ENCODE data around the gene DNAJC4. TPM values are rescaled to one million over a fixed set of nuclear protein-coding genes. Genes with fewer than 3 reads are reported as not detected.

The DNAJC4 gene
- total and polyA plus RNA-seq, 9 of the 15 experiments (the other 6 are each of a cell fraction or from before 2014, with no cell fraction given), result 4.0 to 32.6 (median 19.9) TPM

DNA sequence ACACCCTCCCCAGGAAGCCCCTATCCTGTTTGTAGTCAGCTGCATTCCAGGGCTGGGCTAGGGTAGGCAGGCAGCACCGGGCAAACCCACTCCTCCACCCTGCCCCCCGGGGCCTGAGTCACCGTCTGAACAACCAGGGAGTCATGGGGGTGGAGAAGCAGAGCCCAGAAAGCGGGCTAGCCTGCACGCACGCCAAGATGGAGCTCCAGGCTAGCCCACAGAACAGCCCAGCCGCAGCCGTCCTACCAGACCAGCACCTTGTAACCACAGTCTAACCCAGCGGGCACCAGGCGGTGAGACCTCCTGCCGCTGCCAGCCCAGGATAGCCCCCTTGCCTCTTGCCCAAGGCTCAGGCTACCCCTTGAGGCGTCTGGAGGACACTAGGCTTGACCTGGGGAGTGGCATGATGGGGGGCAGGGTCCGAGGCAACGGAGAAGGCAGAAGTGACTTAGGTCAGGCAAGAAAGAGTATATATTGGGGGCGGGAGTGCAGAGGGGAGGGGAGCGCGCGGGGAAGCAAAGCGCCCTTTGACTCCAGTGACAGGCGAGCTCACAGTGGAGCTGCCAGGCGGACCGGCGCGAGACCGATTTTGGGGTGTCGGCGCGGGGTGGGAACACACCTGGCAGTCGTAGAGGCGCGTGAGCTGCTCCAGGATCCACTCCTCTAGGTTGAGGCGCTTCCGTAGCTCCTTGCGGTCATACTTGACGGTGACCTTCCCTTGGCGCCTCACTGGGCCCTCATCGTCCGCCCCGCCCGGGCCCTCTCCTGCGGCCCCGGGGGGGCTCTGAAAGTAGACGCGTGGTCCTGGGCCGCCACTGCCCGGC is 15.7 kb downstream of the DNAJC4 start (continued):
- TF ChIP-seq, protein P1, sequence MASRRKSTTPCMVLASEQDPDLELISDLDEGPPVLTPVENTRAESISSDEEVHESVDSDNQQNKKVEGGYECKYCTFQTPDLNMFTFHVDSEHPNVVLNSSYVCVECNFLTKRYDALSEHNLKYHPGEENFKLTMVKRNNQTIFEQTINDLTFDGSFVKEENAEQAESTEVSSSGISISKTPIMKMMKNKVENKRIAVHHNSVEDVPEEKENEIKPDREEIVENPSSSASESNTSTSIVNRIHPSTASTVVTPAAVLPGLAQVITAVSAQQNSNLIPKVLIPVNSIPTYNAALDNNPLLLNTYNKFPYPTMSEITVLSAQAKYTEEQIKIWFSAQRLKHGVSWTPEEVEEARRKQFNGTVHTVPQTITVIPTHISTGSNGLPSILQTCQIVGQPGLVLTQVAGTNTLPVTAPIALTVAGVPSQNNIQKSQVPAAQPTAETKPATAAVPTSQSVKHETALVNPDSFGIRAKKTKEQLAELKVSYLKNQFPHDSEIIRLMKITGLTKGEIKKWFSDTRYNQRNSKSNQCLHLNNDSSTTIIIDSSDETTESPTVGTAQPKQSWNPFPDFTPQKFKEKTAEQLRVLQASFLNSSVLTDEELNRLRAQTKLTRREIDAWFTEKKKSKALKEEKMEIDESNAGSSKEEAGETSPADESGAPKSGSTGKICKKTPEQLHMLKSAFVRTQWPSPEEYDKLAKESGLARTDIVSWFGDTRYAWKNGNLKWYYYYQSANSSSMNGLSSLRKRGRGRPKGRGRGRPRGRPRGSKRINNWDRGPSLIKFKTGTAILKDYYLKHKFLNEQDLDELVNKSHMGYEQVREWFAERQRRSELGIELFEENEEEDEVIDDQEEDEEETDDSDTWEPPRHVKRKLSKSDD (conservative IDR thresholded peaks at IDR 0.05; ENCODE audit: low read length), result no peak
- TF ChIP-seq SMC3 (conservative IDR thresholded peaks at IDR 0.05; ENCODE audit: insufficient read depth, low read depth, low read length), result no peak
- TF ChIP-seq PHF8 (IDR thresholded peaks at IDR 0.05; ENCODE audit: borderline replicate concordance, low read length), result peak; percentile 19; the same call in 1 of the 2 replicates
- TF ChIP-seq MAZ (CRISPR knock-in tag; conservative IDR thresholded peaks at IDR 0.05 in 1 of 2, IDR thresholded peaks at IDR 0.05 in 1 of 2), result peak in 1 of 2 experiments; percentile 65; a peak in 3 of 4 replicates
- TF ChIP-seq TEAD2 (tag; IDR thresholded peaks at IDR 0.05), result no peak
- TF ChIP-seq, protein P2, sequence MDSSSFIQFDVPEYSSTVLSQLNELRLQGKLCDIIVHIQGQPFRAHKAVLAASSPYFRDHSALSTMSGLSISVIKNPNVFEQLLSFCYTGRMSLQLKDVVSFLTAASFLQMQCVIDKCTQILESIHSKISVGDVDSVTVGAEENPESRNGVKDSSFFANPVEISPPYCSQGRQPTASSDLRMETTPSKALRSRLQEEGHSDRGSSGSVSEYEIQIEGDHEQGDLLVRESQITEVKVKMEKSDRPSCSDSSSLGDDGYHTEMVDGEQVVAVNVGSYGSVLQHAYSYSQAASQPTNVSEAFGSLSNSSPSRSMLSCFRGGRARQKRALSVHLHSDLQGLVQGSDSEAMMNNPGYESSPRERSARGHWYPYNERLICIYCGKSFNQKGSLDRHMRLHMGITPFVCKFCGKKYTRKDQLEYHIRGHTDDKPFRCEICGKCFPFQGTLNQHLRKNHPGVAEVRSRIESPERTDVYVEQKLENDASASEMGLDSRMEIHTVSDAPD (CRISPR knock-in tag; IDR thresholded peaks at IDR 0.05), result no peak
- no peak for TF ChIP-seq STAG1 (CRISPR knock-in tag; IDR thresholded peaks at IDR 0.05; ENCODE audit: borderline replicate concordance)
- no peak for TF ChIP-seq NCOA1 (IDR thresholded peaks at IDR 0.05; ENCODE audit: low read depth)
- no peak for TF ChIP-seq TCF7L2 (IDR thresholded peaks at IDR 0.05; ENCODE audit: low read depth, low read length)
- no peak for TF ChIP-seq CBX1 (IDR thresholded peaks at IDR 0.05; ENCODE audit: low read depth)
- 0 out of 2 replicates have a peak, but pooled peaks have one; percentile 7 for TF ChIP-seq HCFC1 (IDR thresholded peaks at IDR 0.05; ENCODE audit: low read depth, low read length)
- TF ChIP-seq, protein P3, sequence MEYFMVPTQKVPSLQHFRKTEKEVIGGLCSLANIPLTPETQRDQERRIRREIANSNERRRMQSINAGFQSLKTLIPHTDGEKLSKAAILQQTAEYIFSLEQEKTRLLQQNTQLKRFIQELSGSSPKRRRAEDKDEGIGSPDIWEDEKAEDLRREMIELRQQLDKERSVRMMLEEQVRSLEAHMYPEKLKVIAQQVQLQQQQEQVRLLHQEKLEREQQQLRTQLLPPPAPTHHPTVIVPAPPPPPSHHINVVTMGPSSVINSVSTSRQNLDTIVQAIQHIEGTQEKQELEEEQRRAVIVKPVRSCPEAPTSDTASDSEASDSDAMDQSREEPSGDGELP (CRISPR knock-in tag; IDR thresholded peaks at IDR 0.05; ENCODE audit: borderline replicate concordance), result peak; percentile 65; the same call in 1 of the 2 replicates
- TF ChIP-seq SMAD2 (IDR thresholded peaks at IDR 0.05; ENCODE audit: low read depth, low read length), result no peak
- TF ChIP-seq ZNF717 (CRISPR knock-in tag; IDR thresholded peaks at IDR 0.05), result no peak
- no peak for TF ChIP-seq KLF13 (tag; IDR thresholded peaks at IDR 0.05; ENCODE audit: borderline replicate concordance, low read depth)
- TF ChIP-seq ZNF282 (CRISPR knock-in tag; IDR thresholded peaks at IDR 0.05), result no peak
- no peak for TF ChIP-seq ZC3H8 (IDR thresholded peaks at IDR 0.05)
- no peak for TF ChIP-seq NFXL1 (CRISPR knock-in tag; IDR thresholded peaks at IDR 0.05)
- no peak for TF ChIP-seq SREBF1 (IDR thresholded peaks at IDR 0.05; ENCODE audit: borderline replicate concordance, low read depth, low read length)
- no peak for TF ChIP-seq ZZZ3 (IDR thresholded peaks at IDR 0.05)
- no peak for TF ChIP-seq DDX20 (tag; IDR thresholded peaks at IDR 0.05; ENCODE audit: low read depth)
- no peak for TF ChIP-seq MBD2 (IDR thresholded peaks at IDR 0.05; ENCODE audit: borderline replicate concordance, low read depth)
- TF ChIP-seq HDGF (IDR thresholded peaks at IDR 0.05), result peak; percentile 55; the same call in 1 of the 2 replicates
- no peak for TF ChIP-seq CEBPG (CRISPR knock-in tag; IDR thresholded peaks at IDR 0.05)
- no peak for TF ChIP-seq CEBPG (tag; conservative IDR thresholded peaks at IDR 0.05 in 1 of 2, IDR thresholded peaks at IDR 0.05 in 1 of 2)
